GM12875 (cell line): ENCODE measurements around the gene PCED1A.
A peak's percentile ranks its signal among the peaks of the same experiment; 100 is the strongest.

Experiments
- H3K4me3 ChIP-seq: one replicate; pipeline ENCODE4 v1.5.1; 2011; ENCODE audit warnings: low read depth, low read length, control low read depth
- TF ChIP-seq, protein P1 (sequence below): IDR thresholded peaks from 2 replicates; pipeline ENCODE4 v1.5.1; 2011; ENCODE audit warnings: low read depth, mild to moderate bottlenecking, control low read depth, inconsistent platforms, low read length, moderate library complexity, borderline replicate concordance; ENCODE audit not compliant: insufficient read depth

PCED1A gene

DNA sequence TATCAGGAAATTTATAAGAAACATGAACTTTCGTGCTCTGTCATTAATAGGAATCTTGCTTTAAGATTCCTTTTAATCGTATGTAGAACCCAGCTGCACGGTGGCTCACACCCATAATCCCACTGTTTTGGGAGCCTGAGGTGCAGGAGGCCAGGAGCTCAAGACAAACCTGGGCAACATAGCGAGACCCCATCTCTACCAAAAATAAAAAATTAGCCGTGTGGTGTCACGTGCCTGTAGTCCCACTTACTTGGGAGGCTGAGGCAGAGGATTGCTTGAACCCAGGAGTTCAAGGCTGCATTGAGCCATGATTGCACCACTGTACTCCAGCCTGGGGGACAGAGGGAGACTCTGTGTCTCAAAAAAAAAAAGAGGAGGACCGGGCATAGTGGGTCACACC is 40.2 kb upstream of the PCED1A start:
- TF ChIP-seq, protein P1, sequence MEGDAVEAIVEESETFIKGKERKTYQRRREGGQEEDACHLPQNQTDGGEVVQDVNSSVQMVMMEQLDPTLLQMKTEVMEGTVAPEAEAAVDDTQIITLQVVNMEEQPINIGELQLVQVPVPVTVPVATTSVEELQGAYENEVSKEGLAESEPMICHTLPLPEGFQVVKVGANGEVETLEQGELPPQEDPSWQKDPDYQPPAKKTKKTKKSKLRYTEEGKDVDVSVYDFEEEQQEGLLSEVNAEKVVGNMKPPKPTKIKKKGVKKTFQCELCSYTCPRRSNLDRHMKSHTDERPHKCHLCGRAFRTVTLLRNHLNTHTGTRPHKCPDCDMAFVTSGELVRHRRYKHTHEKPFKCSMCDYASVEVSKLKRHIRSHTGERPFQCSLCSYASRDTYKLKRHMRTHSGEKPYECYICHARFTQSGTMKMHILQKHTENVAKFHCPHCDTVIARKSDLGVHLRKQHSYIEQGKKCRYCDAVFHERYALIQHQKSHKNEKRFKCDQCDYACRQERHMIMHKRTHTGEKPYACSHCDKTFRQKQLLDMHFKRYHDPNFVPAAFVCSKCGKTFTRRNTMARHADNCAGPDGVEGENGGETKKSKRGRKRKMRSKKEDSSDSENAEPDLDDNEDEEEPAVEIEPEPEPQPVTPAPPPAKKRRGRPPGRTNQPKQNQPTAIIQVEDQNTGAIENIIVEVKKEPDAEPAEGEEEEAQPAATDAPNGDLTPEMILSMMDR = no peak

GRCh38 chr20:2879146-2879545 is 38.7 kb upstream of the PCED1A start:
- no peak overlapping the region for H3K4me3 ChIP-seq
- TF ChIP-seq, protein P1 = no peak

More for the DNA sequence above, 40.2 kb upstream of the PCED1A start:
- no peak overlapping the region for H3K4me3 ChIP-seq

DNA sequence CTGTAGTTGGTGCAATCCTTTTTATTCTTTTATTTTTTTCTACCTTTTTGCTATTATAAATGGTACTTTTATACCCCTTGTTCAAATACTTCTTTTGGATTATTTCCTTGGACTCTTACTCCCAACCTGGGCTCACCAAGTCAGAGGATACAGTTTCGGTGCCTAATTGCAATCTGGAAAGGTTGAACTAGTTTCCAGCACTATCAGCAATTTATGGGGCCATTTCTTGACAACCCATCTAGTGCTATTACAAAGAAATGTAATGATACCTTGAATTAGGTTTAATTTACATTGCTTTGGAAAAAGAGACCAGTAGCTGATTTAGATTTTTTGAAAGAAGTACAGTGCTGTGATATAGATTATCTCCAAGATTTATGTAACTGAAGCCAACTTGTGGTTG is 38.1 kb upstream of the PCED1A start:
- H3K4me3 ChIP-seq = no peak overlapping the region
- TF ChIP-seq, protein P1 = no peak

DNA sequence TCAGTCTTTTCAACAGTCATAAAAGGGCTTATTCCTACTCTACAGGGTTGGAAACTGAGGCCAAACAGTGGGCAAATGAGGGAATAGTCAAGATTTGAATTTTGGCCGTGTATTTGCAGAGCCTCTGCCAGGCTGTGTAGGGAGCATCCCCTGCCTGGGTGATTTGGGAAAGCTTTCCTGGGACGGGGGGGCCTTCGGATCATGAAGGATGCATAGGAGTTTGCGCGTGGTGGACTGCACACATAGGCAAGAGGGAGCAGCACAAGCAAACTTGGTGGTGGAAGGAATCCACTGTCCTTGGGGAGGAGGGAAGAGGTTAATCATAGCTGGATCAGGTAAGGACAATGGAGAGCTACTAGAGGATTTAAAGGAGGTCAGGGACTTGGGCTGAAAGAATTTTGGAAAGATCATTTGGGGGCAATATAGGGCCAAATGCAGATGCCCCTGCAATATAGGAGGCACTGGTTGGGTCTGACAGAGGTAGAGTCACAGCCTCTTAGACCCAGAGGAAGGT is 35.3 kb upstream of the PCED1A start:
- no peak overlapping the region for H3K4me3 ChIP-seq
- TF ChIP-seq, protein P1 = no peak

GRCh38 chr20:2874456-2874855 is 34.0 kb upstream of the PCED1A start:
- TF ChIP-seq, protein P1 = no peak
- H3K4me3 ChIP-seq = peak overlapping the region; percentile 59

DNA sequence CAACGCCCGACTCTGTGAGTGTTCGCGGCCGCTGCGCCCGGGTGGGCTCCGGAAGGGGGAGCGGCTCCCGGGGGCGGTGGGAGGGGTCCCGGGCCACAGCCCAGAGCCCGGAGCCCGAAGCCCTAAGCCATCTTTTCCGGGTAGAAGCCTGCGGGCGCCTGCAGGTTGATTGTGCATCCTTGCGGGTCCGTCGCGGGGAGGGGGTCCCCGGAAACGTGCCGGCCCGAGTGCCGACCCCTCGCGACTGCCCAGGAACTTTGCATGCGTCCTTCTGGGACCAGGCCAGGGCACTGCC is 33.2 kb upstream of the PCED1A start:
- H3K4me3 ChIP-seq = peak overlapping the region; percentile 59
- TF ChIP-seq, protein P1 = no peak

- TF ChIP-seq, protein P1 = 0 out of 2 replicates have a peak, but pooled peaks have one; percentile 9
- H3K4me3 ChIP-seq = peak within 1 kb of the TSS; percentile 59
Measured at GRCh38 chr20:2873010-2873746, 32.7 kb upstream of the PCED1A start, which contains the start of gene PTPRA. TSS of gene PTPRA (plus strand) at chr20:2873481. CDS start at chr20:2964278, 90,797 bp downstream.
